ENCODE measurements around the gene ANO4.
A peak's percentile ranks its signal among the peaks of the same experiment; 100 is the strongest.

Gene ANO4

GRCh38 chr12:100794441-100795173 lies at the start of gene ANO4:
ANO4 (plus strand) TSS chr12:100794776; CDS start chr12:100901786, 107,010 bp downstream.
- no peak within 1 kb of the TSS for H3K4me3 Mint-ChIP-seq
- ATAC-seq (peak; percentile 46), DNase-seq (ENCODE audit: low spot score in 2 of 2) (no peak)
- peaks cover 7% of the 10 kb centered on the region for H3K9me3 Mint-ChIP-seq
- H3K27ac Mint-ChIP-seq, result no peak within 1 kb of the TSS
- H3K4me1 Mint-ChIP-seq, result no peaks in the 10 kb centered on the region
- no peaks in the 10 kb centered on the region for H3K36me3 Mint-ChIP-seq

GRCh38 chr12:100745378-100746071 lies 49.1 kb upstream of the ANO4 start:
- H3K27ac Mint-ChIP-seq, result no peak overlapping the region

GRCh38 chr12:100752841-100753240 lies 41.7 kb upstream of the ANO4 start:
- ATAC-seq (no peak), DNase-seq (ENCODE audit: low spot score in 2 of 2) (no peak)
- peaks cover 3% of the 10 kb centered on the region for H3K9me3 Mint-ChIP-seq
- no peak overlapping the region for H3K27ac Mint-ChIP-seq
- no peaks in the 10 kb centered on the region for H3K4me1 Mint-ChIP-seq
- no peaks in the 10 kb centered on the region for H3K36me3 Mint-ChIP-seq
- no peak overlapping the region for H3K4me3 Mint-ChIP-seq

More at GRCh38 chr12:100745378-100746071, 49.1 kb upstream of the ANO4 start:
- H3K4me3 Mint-ChIP-seq, result no peak overlapping the region
- no peaks in the 10 kb centered on the region for H3K36me3 Mint-ChIP-seq
- no peak for ATAC-seq
- no peak for DNase-seq (ENCODE audit: low spot score in 2 of 2)
- no peaks in the 10 kb centered on the region for H3K4me1 Mint-ChIP-seq
- H3K9me3 Mint-ChIP-seq, result peaks cover 6% of the 10 kb centered on the region

DNA sequence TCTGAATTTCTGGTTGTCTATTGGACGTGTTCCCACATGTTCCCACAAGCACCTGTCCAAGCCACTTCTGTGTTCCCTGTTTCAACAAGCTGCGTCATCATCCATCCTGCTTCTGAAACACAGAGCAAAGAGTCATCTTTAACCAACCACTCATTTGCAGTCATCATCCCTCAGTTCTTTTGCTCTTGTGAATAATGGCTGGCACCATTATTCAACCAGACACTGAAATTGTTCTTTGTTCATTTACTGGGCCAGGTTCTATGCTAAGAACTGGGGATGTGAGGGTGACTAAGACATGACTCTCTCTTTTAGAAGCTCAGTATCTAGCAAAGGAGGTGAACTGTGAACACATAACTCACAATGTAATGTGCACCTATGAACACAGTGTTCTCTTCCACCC lies 40.7 kb upstream of the ANO4 start:
- Mint-ChIP-seq H3K4me3 (no peak overlapping the region), H3K9me3 (peaks cover 3% of the 10 kb centered on the region)

DNA sequence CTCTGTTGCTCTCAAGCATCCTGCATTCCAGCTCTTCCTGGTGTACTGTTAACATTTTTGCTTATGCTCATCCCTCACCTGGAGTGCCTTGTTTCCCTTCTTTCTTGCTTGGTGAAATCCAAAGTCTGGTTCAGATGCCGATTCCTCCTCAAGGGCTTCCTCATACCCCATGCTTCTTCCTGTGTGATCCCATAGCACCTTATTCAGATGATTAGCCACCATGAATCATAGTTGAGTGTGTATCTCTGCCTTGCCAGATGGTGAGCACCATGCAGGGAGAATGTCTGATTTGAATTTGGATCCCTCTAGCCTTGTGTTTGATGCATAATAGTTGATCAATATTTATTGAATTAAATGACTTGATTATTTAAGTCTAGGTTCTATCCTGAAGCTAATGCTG lies 39.4 kb upstream of the ANO4 start:
- Mint-ChIP-seq H3K4me3 (no peak overlapping the region), H3K27ac (no peak overlapping the region), H3K36me3 (no peaks in the 10 kb centered on the region), H3K9me3 (peaks cover 3% of the 10 kb centered on the region), H3K4me1 (no peaks in the 10 kb centered on the region)
- ATAC-seq, result no peak
- DNase-seq (ENCODE audit: low spot score in 2 of 2), result no peak

More for the DNA sequence above, 40.7 kb upstream of the ANO4 start:
- Mint-ChIP-seq H3K36me3 (no peaks in the 10 kb centered on the region), H3K4me1 (no peaks in the 10 kb centered on the region), H3K27ac (no peak overlapping the region)
- ATAC-seq (no peak), DNase-seq (ENCODE audit: low spot score in 2 of 2) (no peak)

GRCh38 chr12:100758083-100758482 lies 36.5 kb upstream of the ANO4 start:
- no peak for ATAC-seq

DNA sequence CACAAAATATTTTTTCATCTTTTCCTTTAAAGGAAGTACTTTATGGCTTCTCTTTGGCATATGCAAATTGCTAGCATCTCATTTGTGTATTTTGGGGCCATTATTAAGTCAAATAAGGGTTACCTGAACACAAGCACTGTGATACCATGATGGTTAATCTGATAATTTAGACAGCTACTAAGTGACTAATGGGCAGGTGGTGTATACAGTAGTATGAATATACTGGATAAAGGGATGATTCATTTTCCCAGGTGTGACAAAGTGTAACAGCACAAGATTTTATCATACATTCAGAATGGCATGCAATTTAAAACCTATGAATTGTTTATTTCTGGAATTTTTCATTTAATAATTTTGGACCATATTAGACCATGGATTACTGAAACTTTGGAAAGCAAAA lies 27.2 kb upstream of the ANO4 start:
- Mint-ChIP-seq H3K9me3 (peaks cover 5% of the 10 kb centered on the region), H3K36me3 (no peaks in the 10 kb centered on the region)

More at GRCh38 chr12:100758083-100758482, 36.5 kb upstream of the ANO4 start:
- no peak for DNase-seq (ENCODE audit: low spot score in 2 of 2)
- no peak overlapping the region for H3K27ac Mint-ChIP-seq
- no peak overlapping the region for H3K4me3 Mint-ChIP-seq
- H3K36me3 Mint-ChIP-seq, result no peaks in the 10 kb centered on the region
- peaks cover 2% of the 10 kb centered on the region for H3K9me3 Mint-ChIP-seq
- H3K4me1 Mint-ChIP-seq, result no peaks in the 10 kb centered on the region

DNA sequence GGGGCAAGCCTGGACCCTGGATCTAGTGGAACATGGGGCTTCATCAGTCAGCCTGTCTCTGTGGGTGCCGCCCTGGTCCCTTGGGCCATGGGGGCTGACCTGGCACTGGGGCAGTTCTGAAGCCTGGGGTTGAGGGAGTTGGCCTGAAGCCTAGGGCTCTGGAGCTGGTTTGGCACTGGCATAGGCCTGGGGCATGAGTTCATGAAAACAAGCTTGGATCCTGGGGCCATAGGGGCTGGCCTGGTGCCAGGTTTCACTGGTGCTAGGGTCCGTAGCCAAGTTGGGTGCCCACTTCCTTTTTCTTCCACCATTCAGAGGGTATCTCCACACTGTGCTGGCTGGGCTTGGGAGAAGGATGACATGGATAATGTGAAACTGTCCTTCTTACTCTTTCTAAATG lies 26.6 kb upstream of the ANO4 start:
- Mint-ChIP-seq H3K27ac (no peak overlapping the region), H3K4me3 (no peak overlapping the region), H3K4me1 (no peaks in the 10 kb centered on the region), H3K36me3 (no peaks in the 10 kb centered on the region), H3K9me3 (peaks cover 5% of the 10 kb centered on the region)
- no peak for ATAC-seq
- no peak for DNase-seq (ENCODE audit: low spot score in 2 of 2)

More for the DNA sequence above, 27.2 kb upstream of the ANO4 start:
- DNase-seq (ENCODE audit: low spot score in 2 of 2), result no peak
- Mint-ChIP-seq H3K27ac (no peak overlapping the region), H3K4me1 (no peaks in the 10 kb centered on the region), H3K4me3 (no peak overlapping the region)
- ATAC-seq, result no peak

- H3K36me3 Mint-ChIP-seq, result no peaks in the 10 kb centered on the region
- ATAC-seq, result no peak
- H3K4me3 Mint-ChIP-seq, result no peak overlapping the region
Measured at GRCh38 chr12:100778967-100779590, 15.5 kb upstream of the ANO4 start.

GRCh38 chr12:100789146-100789545 lies 5.4 kb upstream of the ANO4 start:
- no peaks in the 10 kb centered on the region for H3K4me1 Mint-ChIP-seq
- no peak overlapping the region for H3K4me3 Mint-ChIP-seq
- H3K27ac Mint-ChIP-seq, result no peak overlapping the region
- no peaks in the 10 kb centered on the region for H3K36me3 Mint-ChIP-seq
- no peak for ATAC-seq
- peaks cover 13% of the 10 kb centered on the region for H3K9me3 Mint-ChIP-seq
- no peak for DNase-seq (ENCODE audit: low spot score in 2 of 2)

More at GRCh38 chr12:100778967-100779590, 15.5 kb upstream of the ANO4 start:
- Mint-ChIP-seq H3K4me1 (no peaks in the 10 kb centered on the region), H3K9me3 (no peaks in the 10 kb centered on the region), H3K27ac (no peak overlapping the region)
- no peak for DNase-seq (ENCODE audit: low spot score in 2 of 2)

- no peaks in the 10 kb centered on the region for H3K36me3 Mint-ChIP-seq
- ATAC-seq (no peak), DNase-seq (ENCODE audit: low spot score in 2 of 2) (no peak)
- H3K4me3 Mint-ChIP-seq, result no peak overlapping the region
- peaks cover 13% of the 10 kb centered on the region for H3K9me3 Mint-ChIP-seq
- H3K27ac Mint-ChIP-seq, result no peak overlapping the region
- no peaks in the 10 kb centered on the region for H3K4me1 Mint-ChIP-seq
Measured at GRCh38 chr12:100789975-100790374, 4.6 kb upstream of the ANO4 start.

DNA sequence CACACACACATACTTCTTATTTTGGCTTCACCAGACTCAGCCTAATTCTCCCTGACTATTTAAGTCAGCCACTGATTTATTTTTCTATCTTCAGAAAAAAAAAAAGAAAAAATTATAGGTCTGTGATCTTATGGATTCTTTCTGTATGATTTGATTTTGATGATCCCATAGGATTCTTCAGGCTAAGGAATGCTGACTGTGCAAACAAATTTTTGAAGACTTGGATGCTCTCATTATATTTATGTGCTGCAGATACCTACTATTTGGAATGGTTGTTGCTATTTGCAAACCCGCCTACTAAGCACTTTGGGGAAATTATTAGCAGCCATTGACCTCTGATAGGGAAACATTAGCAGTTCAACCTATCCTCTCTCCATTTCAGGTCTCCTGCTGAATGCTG lies 4.0 kb upstream of the ANO4 start:
- Mint-ChIP-seq H3K36me3 (no peaks in the 10 kb centered on the region), H3K4me3 (no peak overlapping the region), H3K4me1 (no peaks in the 10 kb centered on the region), H3K9me3 (peaks cover 13% of the 10 kb centered on the region), H3K27ac (no peak overlapping the region)
- DNase-seq (ENCODE audit: low spot score in 2 of 2), result no peak
- no peak for ATAC-seq

DNA sequence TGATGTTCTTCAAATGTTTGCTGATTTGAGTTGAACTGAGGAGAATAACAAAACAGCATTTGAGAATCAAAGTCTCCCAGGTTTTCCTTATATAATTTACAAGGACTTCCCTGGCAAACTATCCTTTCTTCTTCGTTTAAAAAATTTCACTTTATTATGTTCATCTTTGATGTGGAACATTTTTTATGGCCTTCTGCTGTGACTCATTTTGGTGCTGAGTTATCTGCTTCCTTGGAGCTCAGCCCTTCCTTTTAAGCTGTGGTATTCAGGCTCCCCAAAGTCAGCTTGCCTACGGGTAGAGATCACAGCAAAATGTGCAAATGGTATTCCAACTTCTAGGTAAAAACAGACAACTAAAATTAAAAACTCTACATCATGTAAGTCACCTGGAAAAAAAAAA lies 1.4 kb upstream of the ANO4 start:
- DNase-seq (ENCODE audit: low spot score in 2 of 2) (no peak), ATAC-seq (no peak)
- Mint-ChIP-seq H3K27ac (no peak overlapping the region), H3K4me3 (no peak overlapping the region), H3K36me3 (no peaks in the 10 kb centered on the region), H3K9me3 (peaks cover 11% of the 10 kb centered on the region), H3K4me1 (no peaks in the 10 kb centered on the region)

DNA sequence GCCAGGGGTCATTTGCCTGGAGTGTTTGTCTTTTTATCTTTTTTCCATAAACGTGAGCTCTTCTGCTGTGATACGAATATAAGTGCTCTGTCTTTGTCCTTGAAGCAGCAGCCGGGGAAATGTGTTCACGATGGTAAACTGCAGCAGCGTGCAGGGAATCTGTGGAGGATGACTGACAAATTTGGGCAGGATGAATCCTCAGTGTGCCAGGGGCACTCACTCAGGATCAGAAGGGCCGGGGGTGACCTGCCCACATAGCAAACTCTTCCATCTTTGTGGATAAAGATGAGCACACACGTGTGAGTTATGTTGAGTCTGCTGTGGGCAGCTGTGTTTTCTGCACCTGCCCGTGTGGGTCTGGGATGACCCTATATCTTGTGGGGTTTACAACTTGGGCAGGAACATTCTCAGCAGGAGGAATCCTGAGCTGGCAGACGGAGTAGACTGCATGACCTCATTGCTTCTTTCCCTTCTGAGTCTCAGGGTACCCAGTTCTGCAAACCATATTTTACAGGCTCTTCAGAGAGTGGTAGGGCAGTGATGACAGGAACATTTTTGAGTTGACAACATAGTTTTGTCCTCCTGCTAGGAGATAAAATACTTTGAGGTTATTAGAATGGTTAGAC lies 711 bp downstream of the ANO4 start:
- Mint-ChIP-seq H3K36me3 (no peaks in the 10 kb centered on the region), H3K4me1 (no peaks in the 10 kb centered on the region), H3K27ac (no peak overlapping the region), H3K4me3 (no peak overlapping the region), H3K9me3 (peaks cover 2% of the 10 kb centered on the region)
- DNase-seq (ENCODE audit: low spot score in 2 of 2) (no peak), ATAC-seq (peak; percentile 44)

GRCh38 chr12:100795800-100796179 lies 1.2 kb downstream of the ANO4 start:
- H3K36me3 Mint-ChIP-seq, result no peaks in the 10 kb centered on the region
- DNase-seq (ENCODE audit: low spot score in 2 of 2), result no peak
- H3K27ac Mint-ChIP-seq, result no peak overlapping the region
- H3K9me3 Mint-ChIP-seq, result peaks cover 3% of the 10 kb centered on the region
- H3K4me3 Mint-ChIP-seq, result no peak overlapping the region
- no peaks in the 10 kb centered on the region for H3K4me1 Mint-ChIP-seq
- ATAC-seq, result no peak
